A549 (cell line): ENCODE results near the gene PIK3CD.

Source experiments
- ESRRA ChIP-seq: fragments of 150-350 bp; IDR thresholded peaks from 2 replicates; pipeline ENCODE4 v1.6.1; 2014; ENCODE audit warnings: mild to moderate bottlenecking, low read length, borderline replicate concordance
- HDAC2 ChIP-seq: fragments of 200-600 bp; sonication (generic); IDR thresholded peaks from 2 replicates; pipeline ENCODE4 v1.6.1; 2016
- MAFK ChIP-seq: fragments of 450-650 bp; IDR thresholded peaks from 2 replicates; pipeline ENCODE4 v1.6.1; 2014; ENCODE audit not compliant: partially characterized antibody
- PHF8 ChIP-seq: fragments of 200-600 bp; sonication (generic); IDR thresholded peaks from 2 replicates; pipeline ENCODE4 v1.6.1; 2016; ENCODE audit warnings: low read depth, mild to moderate bottlenecking, antibody characterized with exemption, moderate library complexity, borderline replicate concordance
- POLR2A ChIP-seq: IDR thresholded peaks from 2 replicates; pipeline ENCODE4 v1.6.1; 2012; ENCODE audit warnings: mild to moderate bottlenecking, low read length
- RAD21 ChIP-seq, 2 experiments: fragments of >200 bp in 1 of 2; sonication (Bioruptor Twin) in 1 of 2; formaldehyde crosslinking in 1 of 2; IDR thresholded peaks in 1 of 2; conservative IDR thresholded peaks in 1 of 2; 2 replicates in 1 of 2; 3 replicates in 1 of 2; pipeline ENCODE4 v1.6.1; 2012 to 2018; ENCODE audit warnings: inconsistent platforms in 1 of 2
- RFX5 ChIP-seq: fragments of 450-650 bp; IDR thresholded peaks from 2 replicates; pipeline ENCODE4 v1.7.1; 2014; ENCODE audit warnings: antibody characterized with exemption, mild to moderate bottlenecking, moderate library complexity
- SREBF2 ChIP-seq: fragments of 450-650 bp; IDR thresholded peaks from 2 replicates; pipeline ENCODE4 v1.6.1; 2014; ENCODE audit warnings: mild to moderate bottlenecking, moderate library complexity
- TFCP2L1 ChIP-seq: fragments of 250-450 bp; sonication (Bioruptor Pico); IDR thresholded peaks from 2 replicates; pipeline ENCODE4 v1.5.0; 2021; ENCODE audit warnings: mild to moderate bottlenecking
- TF ChIP-seq, protein P1 (sequence below): fragments of 250-450 bp; sonication (Bioruptor Pico); IDR thresholded peaks from 2 replicates; pipeline ENCODE4 v1.5.0; 2020; ENCODE audit warnings: low read depth, mild to moderate bottlenecking, moderate library complexity
- TF ChIP-seq, protein P2 (sequence below): fragments of >200 bp; sonication (Bioruptor Twin); formaldehyde crosslinking; IDR thresholded peaks from 3 replicates; pipeline ENCODE4 v1.5.1; 2016
- TF ChIP-seq, protein P3 (sequence below): fragments of 450-650 bp; IDR thresholded peaks from 2 replicates; pipeline ENCODE4 v1.6.1; 2014; ENCODE audit warnings: antibody characterized with exemption
- TF ChIP-seq, protein P4 (sequence below): IDR thresholded peaks from 2 replicates; pipeline ENCODE4 v1.6.1; 2012

DNA sequence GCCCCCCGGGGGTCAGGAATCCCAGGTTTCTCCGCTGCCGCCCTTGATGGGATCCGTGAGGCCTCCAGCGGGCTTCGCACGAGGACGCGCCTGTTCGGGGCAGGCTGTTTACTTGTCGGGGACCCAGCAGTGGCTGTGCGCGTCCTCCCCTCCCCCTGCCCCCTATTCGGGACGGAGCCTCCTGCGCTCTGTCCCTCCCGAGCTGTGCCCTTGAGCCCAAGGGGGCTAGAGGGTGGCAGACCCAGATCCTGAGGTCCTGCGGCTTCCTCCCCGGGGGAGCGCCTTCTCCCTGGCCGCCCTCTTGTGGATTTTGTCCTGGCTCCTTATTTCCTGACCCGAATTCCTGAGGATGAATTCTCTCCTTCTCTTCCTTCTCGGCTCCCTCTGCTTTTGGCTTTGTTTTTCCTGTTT, 38.4 kb downstream of the PIK3CD start:
- TF ChIP-seq ESRRA, result no peak
- TF ChIP-seq POLR2A, result no peak
- TF ChIP-seq, protein P1, sequence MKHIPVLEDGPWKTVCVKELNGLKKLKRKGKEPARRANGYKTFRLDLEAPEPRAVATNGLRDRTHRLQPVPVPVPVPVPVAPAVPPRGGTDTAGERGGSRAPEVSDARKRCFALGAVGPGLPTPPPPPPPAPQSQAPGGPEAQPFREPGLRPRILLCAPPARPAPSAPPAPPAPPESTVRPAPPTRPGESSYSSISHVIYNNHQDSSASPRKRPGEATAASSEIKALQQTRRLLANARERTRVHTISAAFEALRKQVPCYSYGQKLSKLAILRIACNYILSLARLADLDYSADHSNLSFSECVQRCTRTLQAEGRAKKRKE, result no peak
- TF ChIP-seq, protein P2, sequence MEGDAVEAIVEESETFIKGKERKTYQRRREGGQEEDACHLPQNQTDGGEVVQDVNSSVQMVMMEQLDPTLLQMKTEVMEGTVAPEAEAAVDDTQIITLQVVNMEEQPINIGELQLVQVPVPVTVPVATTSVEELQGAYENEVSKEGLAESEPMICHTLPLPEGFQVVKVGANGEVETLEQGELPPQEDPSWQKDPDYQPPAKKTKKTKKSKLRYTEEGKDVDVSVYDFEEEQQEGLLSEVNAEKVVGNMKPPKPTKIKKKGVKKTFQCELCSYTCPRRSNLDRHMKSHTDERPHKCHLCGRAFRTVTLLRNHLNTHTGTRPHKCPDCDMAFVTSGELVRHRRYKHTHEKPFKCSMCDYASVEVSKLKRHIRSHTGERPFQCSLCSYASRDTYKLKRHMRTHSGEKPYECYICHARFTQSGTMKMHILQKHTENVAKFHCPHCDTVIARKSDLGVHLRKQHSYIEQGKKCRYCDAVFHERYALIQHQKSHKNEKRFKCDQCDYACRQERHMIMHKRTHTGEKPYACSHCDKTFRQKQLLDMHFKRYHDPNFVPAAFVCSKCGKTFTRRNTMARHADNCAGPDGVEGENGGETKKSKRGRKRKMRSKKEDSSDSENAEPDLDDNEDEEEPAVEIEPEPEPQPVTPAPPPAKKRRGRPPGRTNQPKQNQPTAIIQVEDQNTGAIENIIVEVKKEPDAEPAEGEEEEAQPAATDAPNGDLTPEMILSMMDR, result 0 out of 3 replicates have a peak, but pooled peaks have one; percentile 13
- TF ChIP-seq, protein P3, sequence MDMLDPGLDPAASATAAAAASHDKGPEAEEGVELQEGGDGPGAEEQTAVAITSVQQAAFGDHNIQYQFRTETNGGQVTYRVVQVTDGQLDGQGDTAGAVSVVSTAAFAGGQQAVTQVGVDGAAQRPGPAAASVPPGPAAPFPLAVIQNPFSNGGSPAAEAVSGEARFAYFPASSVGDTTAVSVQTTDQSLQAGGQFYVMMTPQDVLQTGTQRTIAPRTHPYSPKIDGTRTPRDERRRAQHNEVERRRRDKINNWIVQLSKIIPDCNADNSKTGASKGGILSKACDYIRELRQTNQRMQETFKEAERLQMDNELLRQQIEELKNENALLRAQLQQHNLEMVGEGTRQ, result no peak
- no peak for TF ChIP-seq TFCP2L1 (CRISPR knock-in tag)
- peak in 1 of 2 experiments; percentile 12; a peak in 1 of 5 replicates for TF ChIP-seq RAD21 (conservative IDR thresholded peaks at IDR 0.05 in 1 of 2, IDR thresholded peaks at IDR 0.05 in 1 of 2)
- TF ChIP-seq MAFK, result no peak
- TF ChIP-seq RFX5, result no peak
- no peak for TF ChIP-seq SREBF2
- TF ChIP-seq, protein P4, sequence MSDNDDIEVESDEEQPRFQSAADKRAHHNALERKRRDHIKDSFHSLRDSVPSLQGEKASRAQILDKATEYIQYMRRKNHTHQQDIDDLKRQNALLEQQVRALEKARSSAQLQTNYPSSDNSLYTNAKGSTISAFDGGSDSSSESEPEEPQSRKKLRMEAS, result peak; percentile 66
- no peak for TF ChIP-seq HDAC2
- no peak for TF ChIP-seq PHF8
